GM18873 (cell line): ENCODE results near the gene LOXL4.

Experiments used
- ATAC-seq: cut with Tn5 transposase; IDR thresholded peaks from one replicate; pipeline ENCODE4 v1.9.1; 2021; ENCODE audit warnings: mild to moderate bottlenecking, moderate library complexity, moderate number of reproducible peaks; ENCODE audit not compliant: unreplicated experiment, low FRiP score

Gene LOXL4

GRCh38 chr10:98265403-98266378 lies 2.3 kb downstream of the LOXL4 start:
- no peak for ATAC-seq

- no peak for ATAC-seq
Observed at GRCh38 chr10:98264378-98265065, 3.5 kb downstream of the LOXL4 start.

GRCh38 chr10:98263088-98263487 lies 4.9 kb downstream of the LOXL4 start:
- no peak for ATAC-seq

GRCh38 chr10:98262571-98262970 lies 5.4 kb downstream of the LOXL4 start:
- ATAC-seq, result no peak

GRCh38 chr10:98261436-98262277 lies 6.3 kb downstream of the LOXL4 start:
- ATAC-seq, result no peak

- no peak for ATAC-seq
Observed at GRCh38 chr10:98260752-98261151, 7.2 kb downstream of the LOXL4 start.

GRCh38 chr10:98260350-98260749 lies 7.6 kb downstream of the LOXL4 start:
- no peak for ATAC-seq

GRCh38 chr10:98259606-98260315 lies 8.2 kb downstream of the LOXL4 start:
- ATAC-seq, result no peak

GRCh38 chr10:98258683-98259454 lies 9.1 kb downstream of the LOXL4 start:
- no peak for ATAC-seq

- no peak for ATAC-seq
Observed at GRCh38 chr10:98257961-98258360, 10.0 kb downstream of the LOXL4 start.

- ATAC-seq, result no peak
Observed at GRCh38 chr10:98257198-98257597, 10.8 kb downstream of the LOXL4 start.

- ATAC-seq, result no peak
Observed at GRCh38 chr10:98256692-98257091, 11.3 kb downstream of the LOXL4 start.

GRCh38 chr10:98255146-98255877 lies 12.7 kb downstream of the LOXL4 start:
- no peak for ATAC-seq

GRCh38 chr10:98254234-98254974 lies 13.6 kb downstream of the LOXL4 start:
- no peak for ATAC-seq

GRCh38 chr10:98253499-98253898 lies 14.5 kb downstream of the LOXL4 start:
- no peak for ATAC-seq

GRCh38 chr10:98252464-98252863 lies 15.5 kb downstream of the LOXL4 start:
- no peak for ATAC-seq

GRCh38 chr10:98251399-98251798 lies 16.6 kb downstream of the LOXL4 start:
- no peak for ATAC-seq

- no peak for ATAC-seq
Observed at GRCh38 chr10:98249134-98249533, 18.9 kb downstream of the LOXL4 start.
